ENCODE data around the gene RNF207. TPM values are rescaled to one million over a fixed set of nuclear protein-coding genes. Genes with fewer than 3 reads are reported as not detected.

RNF207 gene
- total and polyA plus RNA-seq, 10 of the 15 experiments (the other 5 are each of a cell fraction or from before 2014, with no cell fraction given), result 1.7 to 36.4 (median 13.1) TPM

DNA sequence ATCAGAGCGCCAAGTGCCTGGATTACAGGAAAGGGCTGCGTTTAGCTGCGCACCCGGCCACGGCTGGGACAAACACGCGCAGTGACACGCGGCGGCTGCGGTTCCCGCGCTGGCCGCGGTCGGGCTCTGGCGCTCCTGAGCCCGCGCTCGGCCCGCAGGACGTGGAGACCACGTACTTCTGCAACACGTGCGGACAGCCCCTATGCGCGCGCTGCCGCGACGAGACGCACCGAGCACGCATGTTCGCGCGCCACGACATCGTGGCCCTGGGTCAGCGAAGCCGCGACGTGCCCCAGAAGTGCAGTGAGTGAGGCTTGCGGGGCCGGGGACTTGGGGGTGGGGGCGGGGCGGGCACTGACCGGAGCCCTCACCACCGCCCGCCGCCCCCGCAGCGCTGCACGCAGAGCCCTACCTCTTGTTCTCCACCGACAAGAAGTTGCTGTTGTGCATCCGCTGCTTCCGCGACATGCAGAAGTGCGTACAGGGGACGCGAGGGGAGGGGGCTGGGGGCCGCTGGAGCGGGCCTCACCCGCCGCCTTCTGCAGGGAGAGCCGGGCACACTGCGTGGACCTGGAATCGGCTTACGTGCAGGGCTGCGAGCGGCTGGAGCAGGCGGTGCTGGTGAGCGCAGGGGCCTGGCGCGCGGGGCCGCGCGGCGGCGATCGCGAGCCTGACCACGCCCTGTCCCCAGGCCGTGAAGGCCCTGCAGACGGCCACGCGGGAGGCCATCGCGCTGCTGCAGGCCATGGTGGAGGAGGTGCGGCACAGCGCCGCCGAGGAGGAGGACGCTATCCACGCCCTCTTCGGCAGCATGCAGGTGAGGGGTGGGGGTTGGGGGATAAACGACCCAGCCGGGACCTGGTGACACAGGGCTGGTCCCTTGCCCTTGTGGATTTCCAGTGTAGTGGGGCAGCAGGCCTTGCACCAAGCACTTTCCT lies 3.1 kb downstream of the RNF207 start (continued):
- TF ChIP-seq CBX5 (IDR thresholded peaks at IDR 0.05; ENCODE audit: low read depth) (no peak), YY1 (IDR thresholded peaks at IDR 0.05; ENCODE audit: low read depth, low read length) (peak; percentile 47; the same call in 1 of the 2 replicates), RUNX3 (IDR thresholded peaks at IDR 0.05; ENCODE audit: low read length) (peak; percentile 74), ESRRA (IDR thresholded peaks at IDR 0.05; ENCODE audit: low read length) (no peak), MEF2A (IDR thresholded peaks at IDR 0.05; ENCODE audit: insufficient read depth, low read depth, low read length) (no peak), RBBP5 (conservative IDR thresholded peaks at IDR 0.05) (no peak), TCF3 (IDR thresholded peaks at IDR 0.05; ENCODE audit: borderline replicate concordance, insufficient read depth, low read depth, low read length) (no peak), CREM (IDR thresholded peaks at IDR 0.05; ENCODE audit: low read depth) (0 out of 2 replicates have a peak, but pooled peaks have one; percentile 33), TCF12 (IDR thresholded peaks at IDR 0.05; ENCODE audit: low read depth, low read length) (no peak), EP300 (IDR thresholded peaks at IDR 0.05; ENCODE audit: borderline replicate concordance in 1 of 2, control insufficient read depth in 1 of 2, low read depth in 2 of 2, low read length in 2 of 2) (no peak), ZNF274 (IDR thresholded peaks at IDR 0.05; ENCODE audit: insufficient read depth, insufficient read length) (no peak), FOS (IDR thresholded peaks at IDR 0.05; ENCODE audit: borderline replicate concordance, extremely low read depth, insufficient read length) (no peak), TARDBP (IDR thresholded peaks at IDR 0.05; ENCODE audit: borderline replicate concordance) (no peak)
- TF ChIP-seq, protein P1, sequence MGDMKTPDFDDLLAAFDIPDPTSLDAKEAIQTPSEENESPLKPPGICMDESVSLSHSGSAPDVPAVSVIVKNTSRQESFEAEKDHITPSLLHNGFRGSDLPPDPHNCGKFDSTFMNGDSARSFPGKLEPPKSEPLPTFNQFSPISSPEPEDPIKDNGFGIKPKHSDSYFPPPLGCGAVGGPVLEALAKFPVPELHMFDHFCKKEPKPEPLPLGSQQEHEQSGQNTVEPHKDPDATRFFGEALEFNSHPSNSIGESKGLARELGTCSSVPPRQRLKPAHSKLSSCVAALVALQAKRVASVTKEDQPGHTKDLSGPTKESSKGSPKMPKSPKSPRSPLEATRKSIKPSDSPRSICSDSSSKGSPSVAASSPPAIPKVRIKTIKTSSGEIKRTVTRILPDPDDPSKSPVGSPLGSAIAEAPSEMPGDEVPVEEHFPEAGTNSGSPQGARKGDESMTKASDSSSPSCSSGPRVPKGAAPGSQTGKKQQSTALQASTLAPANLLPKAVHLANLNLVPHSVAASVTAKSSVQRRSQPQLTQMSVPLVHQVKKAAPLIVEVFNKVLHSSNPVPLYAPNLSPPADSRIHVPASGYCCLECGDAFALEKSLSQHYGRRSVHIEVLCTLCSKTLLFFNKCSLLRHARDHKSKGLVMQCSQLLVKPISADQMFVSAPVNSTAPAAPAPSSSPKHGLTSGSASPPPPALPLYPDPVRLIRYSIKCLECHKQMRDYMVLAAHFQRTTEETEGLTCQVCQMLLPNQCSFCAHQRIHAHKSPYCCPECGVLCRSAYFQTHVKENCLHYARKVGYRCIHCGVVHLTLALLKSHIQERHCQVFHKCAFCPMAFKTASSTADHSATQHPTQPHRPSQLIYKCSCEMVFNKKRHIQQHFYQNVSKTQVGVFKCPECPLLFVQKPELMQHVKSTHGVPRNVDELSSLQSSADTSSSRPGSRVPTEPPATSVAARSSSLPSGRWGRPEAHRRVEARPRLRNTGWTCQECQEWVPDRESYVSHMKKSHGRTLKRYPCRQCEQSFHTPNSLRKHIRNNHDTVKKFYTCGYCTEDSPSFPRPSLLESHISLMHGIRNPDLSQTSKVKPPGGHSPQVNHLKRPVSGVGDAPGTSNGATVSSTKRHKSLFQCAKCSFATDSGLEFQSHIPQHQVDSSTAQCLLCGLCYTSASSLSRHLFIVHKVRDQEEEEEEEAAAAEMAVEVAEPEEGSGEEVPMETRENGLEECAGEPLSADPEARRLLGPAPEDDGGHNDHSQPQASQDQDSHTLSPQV (IDR thresholded peaks at IDR 0.05), result no peak
- TF ChIP-seq, protein P2, sequence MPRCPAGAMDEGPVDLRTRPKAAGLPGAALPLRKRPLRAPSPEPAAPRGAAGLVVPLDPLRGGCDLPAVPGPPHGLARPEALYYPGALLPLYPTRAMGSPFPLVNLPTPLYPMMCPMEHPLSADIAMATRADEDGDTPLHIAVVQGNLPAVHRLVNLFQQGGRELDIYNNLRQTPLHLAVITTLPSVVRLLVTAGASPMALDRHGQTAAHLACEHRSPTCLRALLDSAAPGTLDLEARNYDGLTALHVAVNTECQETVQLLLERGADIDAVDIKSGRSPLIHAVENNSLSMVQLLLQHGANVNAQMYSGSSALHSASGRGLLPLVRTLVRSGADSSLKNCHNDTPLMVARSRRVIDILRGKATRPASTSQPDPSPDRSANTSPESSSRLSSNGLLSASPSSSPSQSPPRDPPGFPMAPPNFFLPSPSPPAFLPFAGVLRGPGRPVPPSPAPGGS (IDR thresholded peaks at IDR 0.05; ENCODE audit: borderline replicate concordance, insufficient read depth, low read depth, low read length, poor library complexity, severe bottlenecking), result no peak
- TF ChIP-seq, protein P3, sequence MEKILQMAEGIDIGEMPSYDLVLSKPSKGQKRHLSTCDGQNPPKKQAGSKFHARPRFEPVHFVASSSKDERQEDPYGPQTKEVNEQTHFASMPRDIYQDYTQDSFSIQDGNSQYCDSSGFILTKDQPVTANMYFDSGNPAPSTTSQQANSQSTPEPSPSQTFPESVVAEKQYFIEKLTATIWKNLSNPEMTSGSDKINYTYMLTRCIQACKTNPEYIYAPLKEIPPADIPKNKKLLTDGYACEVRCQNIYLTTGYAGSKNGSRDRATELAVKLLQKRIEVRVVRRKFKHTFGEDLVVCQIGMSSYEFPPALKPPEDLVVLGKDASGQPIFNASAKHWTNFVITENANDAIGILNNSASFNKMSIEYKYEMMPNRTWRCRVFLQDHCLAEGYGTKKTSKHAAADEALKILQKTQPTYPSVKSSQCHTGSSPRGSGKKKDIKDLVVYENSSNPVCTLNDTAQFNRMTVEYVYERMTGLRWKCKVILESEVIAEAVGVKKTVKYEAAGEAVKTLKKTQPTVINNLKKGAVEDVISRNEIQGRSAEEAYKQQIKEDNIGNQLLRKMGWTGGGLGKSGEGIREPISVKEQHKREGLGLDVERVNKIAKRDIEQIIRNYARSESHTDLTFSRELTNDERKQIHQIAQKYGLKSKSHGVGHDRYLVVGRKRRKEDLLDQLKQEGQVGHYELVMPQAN (conservative IDR thresholded peaks at IDR 0.05), result 0 out of 2 replicates have a peak, but pooled peaks have one; percentile 32
- TF ChIP-seq, protein P4, sequence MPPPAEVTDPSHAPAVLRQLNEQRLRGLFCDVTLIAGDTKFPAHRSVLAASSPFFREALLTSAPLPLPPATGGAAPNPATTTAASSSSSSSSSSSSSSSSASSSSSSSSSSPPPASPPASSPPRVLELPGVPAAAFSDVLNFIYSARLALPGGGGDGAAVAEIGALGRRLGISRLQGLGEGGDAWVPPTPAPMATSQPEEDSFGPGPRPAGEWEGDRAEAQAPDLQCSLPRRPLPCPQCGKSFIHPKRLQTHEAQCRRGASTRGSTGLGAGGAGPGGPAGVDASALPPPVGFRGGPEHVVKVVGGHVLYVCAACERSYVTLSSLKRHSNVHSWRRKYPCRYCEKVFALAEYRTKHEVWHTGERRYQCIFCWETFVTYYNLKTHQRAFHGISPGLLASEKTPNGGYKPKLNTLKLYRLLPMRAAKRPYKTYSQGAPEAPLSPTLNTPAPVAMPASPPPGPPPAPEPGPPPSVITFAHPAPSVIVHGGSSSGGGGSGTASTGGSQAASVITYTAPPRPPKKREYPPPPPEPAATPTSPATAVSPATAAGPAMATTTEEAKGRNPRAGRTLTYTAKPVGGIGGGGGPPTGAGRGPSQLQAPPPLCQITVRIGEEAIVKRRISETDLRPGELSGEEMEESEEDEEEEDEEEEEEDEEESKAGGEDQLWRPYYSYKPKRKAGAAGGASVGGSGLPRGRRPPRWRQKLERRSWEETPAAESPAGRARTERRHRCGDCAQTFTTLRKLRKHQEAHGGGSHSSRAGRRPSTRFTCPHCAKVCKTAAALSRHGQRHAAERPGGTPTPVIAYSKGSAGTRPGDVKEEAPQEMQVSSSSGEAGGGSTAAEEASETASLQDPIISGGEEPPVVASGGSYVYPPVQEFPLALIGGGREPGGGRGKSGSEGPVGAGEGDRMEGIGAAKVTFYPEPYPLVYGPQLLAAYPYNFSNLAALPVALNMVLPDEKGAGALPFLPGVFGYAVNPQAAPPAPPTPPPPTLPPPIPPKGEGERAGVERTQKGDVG (CRISPR knock-in tag; IDR thresholded peaks at IDR 0.05), result no peak

Data from GM12878 (cell line).